Upper lobe of left lung (tissue), 4 donors: ENCODE results near the gene NEDD4L.

Experiments used
- EP300 ChIP-seq, 4 donors: sonication (generic); formaldehyde crosslinking; IDR thresholded peaks; one replicate each; pipeline ENCODE4 v1.5.1; 2017; ENCODE audit warnings: antibody characterized with exemption in 4 of 4, control low read depth in 2 of 4
- POLR2A ChIP-seq, 4 donors: fragments of 450-650 bp; IDR thresholded peaks; one replicate each; pipeline ENCODE4 v1.5.1; 2016 to 2017; ENCODE audit warnings: antibody characterized with exemption in 4 of 4, mild to moderate bottlenecking in 2 of 4
- POLR2AphosphoS5 ChIP-seq, 2 donors: sonication (generic); formaldehyde crosslinking; IDR thresholded peaks; one replicate each; pipeline ENCODE4 v1.5.1; 2017; ENCODE audit warnings: antibody characterized with exemption in 2 of 2
- TF ChIP-seq, protein P1 (sequence below), 6 experiments: fragments of 450-650 bp in 4 of 6; fragments of 200-600 bp in 2 of 6; sonication (generic) in 2 of 6; IDR thresholded peaks; one replicate each; pipeline ENCODE4 v1.5.1; 2016 to 2019; ENCODE audit warnings: antibody characterized with exemption in 6 of 6

GRCh38 chr18:58166278-58166844 is 122.3 kb downstream of the NEDD4L start:
- TF ChIP-seq, protein P1, sequence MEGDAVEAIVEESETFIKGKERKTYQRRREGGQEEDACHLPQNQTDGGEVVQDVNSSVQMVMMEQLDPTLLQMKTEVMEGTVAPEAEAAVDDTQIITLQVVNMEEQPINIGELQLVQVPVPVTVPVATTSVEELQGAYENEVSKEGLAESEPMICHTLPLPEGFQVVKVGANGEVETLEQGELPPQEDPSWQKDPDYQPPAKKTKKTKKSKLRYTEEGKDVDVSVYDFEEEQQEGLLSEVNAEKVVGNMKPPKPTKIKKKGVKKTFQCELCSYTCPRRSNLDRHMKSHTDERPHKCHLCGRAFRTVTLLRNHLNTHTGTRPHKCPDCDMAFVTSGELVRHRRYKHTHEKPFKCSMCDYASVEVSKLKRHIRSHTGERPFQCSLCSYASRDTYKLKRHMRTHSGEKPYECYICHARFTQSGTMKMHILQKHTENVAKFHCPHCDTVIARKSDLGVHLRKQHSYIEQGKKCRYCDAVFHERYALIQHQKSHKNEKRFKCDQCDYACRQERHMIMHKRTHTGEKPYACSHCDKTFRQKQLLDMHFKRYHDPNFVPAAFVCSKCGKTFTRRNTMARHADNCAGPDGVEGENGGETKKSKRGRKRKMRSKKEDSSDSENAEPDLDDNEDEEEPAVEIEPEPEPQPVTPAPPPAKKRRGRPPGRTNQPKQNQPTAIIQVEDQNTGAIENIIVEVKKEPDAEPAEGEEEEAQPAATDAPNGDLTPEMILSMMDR (IDR thresholded peaks at IDR 0.05) = no peak
- TF ChIP-seq POLR2AphosphoS5 (IDR thresholded peaks at IDR 0.05) (no peak), POLR2A (IDR thresholded peaks at IDR 0.05) (no peak), EP300 (IDR thresholded peaks at IDR 0.05) (no peak)
